GM19324 (cell line): ENCODE data around the gene L1CAM.

ENCODE experiments used
- ATAC-seq: cut with Tn5 transposase; IDR thresholded peaks from one replicate; pipeline ENCODE4 v1.9.1; 2021; ENCODE audit warnings: mild to moderate bottlenecking, moderate library complexity; ENCODE audit not compliant: unreplicated experiment, low FRiP score

Gene L1CAM

DNA sequence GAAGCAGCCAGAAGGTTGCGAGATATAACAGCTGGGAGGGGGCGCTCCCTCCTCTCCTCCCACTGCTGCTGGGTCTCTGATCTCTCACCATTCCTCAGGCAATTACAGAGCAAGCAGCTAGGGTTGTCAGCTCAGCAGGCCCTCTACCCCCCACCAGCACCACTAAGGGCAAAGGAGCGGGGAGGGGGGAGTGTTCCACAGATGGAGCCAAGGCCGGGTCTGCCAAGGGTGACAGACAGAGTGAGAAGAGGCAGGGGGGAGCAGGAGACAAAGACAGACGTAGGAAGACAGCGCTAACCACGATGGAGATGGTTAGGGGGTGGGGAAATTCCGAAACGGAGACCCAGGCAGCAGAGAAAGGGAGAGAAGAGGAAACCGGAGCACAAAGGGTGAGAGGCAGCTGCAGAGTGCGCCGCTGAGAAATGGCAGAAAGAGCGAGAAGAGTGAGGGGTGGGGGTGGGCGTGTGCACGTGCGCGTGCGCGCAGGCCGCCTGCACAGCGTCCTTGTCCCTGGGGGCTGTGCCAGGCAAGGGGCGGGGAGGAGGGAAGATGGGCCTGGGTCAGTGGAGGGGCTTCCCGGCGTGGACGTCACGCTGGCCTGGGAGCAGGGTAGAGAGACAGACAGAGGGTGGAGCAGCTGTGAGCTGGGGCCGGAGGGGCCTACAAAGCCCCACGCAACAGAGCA, 6.9 kb downstream of the L1CAM start:
- no peak for ATAC-seq

GRCh38 chrX:153878345-153878744, 7.6 kb downstream of the L1CAM start:
- ATAC-seq, result no peak

DNA sequence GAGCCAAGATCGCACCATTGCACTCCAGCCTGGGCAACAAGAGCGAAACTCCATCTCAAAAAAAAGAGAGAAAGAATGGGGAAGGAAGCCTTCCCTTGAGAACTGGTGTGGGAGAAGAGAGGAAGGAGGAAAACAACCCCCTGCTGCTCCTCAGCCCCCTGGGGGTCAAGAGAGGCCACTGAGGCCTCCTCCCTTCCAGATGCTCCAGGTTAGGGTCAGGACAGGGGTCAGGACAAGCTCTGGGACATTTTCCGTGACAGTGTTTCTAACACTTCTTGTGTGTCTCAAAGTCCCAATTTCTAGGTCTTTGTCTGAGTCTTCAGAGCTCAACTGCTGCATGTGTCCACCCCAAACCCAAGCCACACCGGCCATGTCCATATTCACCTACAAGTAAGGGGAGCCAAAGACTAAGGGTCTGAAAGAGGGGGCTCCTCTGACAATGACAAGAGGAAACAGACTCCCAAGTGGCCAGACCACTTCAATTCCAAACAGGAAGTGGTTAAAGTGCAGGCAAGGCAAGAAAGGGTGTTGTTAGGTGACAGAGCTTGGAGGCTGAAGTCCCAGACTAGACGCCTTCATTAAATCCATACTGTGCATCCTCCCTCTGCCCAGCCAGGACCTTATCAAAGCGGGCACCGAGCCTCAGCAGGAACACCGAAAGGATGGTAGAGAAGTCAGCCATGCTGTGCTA, 8.3 kb downstream of the L1CAM start:
- no peak for ATAC-seq

DNA sequence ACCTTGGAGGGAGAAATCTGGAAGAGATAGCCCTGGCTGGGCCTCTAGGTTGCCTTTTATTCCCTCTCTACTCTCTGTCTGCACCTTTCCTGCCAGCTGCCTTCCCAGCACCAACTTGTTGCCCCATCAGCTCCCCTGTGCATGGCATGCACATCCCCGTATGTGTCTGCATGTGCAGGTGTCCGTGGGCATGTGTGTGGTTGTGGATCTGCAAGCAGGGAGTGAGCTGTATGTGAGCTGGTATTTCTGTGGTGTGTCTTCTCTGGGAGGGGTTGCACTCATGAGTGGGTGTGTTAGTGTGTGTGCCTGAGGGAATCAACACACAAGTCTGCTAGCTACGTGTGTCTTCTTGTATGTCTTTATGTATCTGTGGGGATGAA, 9.9 kb downstream of the L1CAM start:
- no peak for ATAC-seq

DNA sequence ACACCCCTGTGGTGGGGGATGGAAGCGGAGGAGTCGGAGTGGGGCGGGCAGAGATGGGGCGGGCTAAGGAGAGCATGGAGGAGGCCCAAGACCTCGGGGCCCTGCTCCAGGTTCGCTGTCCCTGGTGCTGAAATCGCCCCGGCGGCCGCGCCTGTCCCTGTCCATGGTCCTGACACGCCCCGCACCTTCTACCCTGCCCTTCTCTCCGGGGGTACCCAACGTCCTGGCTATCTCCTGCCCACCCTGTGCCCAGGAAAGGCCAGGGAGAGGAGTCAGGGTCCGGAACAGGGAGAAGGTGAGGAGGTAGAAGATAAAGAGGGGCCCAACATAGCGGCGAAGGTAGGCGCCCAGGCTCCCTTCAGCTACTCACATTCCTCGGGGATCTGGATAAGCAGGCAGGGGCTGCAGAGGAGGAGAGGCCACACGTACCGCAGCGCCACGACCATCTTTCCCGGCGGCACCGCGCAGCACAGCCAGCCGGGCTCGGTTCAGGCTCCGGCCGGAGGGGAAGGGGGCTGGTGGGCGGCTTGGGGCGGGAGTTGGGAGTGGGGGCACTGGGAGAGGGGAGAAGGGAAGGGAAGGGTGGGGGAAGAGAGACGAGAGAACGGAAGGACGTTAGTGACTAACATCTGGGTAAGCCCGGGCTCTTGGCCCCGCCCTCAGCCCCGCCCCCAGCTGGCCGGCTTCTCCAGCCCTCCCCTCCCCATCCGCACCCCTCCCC, 10.4 kb downstream of the L1CAM start:
- no peak for ATAC-seq

GRCh38 chrX:153874366-153875125, 11.4 kb downstream of the L1CAM start:
- no peak for ATAC-seq

GRCh38 chrX:153874085-153874365, 11.9 kb downstream of the L1CAM start:
- no peak for ATAC-seq

- ATAC-seq, result no peak
These were observed 12.5 kb downstream of the L1CAM start for GRCh38 chrX:153873282-153874084.

DNA sequence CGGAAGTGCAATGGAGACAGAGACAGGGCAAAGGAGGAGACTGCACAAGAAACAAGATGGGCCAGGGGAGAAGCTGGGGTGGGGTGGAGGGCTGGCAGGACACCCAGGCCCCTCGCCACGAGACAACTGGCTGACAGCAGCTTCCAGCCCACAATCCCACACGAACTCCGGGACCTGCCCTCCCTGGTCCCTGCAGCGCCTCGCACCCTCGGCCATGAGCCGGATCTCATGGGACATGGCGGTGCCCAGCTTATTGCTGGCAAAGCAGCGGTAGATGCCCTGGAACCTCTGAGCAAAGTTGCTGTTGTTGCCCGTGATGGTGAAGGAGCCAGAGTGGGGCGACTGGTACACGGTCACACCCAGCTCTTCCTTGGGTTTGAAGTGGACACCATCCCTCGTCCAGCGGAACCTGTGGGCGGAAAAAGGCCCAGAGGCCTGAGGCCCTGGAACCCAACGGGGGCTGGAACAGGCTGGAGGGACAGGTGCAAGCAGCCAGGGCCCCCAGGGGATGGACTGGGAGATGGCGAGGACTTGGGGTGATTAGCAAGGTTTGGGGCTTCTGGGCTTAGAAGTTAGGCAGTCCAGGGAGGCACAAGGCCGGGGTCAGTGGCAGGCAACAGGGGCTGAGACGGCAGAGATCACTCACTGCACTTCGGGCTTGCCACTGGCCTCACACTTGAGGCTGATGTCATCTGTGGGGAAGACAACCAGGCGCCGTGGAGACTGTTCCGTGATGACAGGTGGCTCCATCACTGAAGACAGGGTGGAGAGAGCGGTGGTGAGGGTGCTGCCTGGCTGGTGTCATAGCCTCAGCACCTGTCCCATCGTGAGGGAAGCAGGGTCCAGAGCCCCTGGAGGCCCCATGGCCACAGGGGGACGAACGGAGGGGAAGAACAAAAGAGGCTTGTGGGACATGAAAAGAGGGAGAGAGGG, 13.8 kb downstream of the L1CAM start:
- no peak for ATAC-seq

DNA sequence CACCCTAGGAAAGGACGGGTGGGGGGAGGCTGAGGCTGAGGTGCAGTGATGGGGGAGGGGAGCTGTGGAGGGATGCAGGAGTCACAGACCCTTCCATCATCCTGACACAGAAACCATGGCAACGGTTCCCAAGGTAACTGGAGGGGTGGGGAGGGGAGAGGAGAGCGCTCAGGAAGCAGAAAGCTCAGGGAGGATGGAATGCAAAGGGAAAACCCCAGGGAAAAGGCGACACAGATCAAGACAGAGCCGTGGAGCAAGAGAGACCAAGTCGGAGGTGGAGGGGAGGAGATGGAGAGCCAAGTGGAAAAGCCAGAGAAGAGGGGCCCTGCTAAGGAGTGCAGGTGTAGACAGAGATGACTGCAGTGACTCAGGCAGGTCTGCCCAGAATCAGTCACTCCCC, 14.5 kb downstream of the L1CAM start:
- ATAC-seq, result no peak

- no peak for ATAC-seq
These were observed 15.1 kb downstream of the L1CAM start for GRCh38 chrX:153870791-153871360.

DNA sequence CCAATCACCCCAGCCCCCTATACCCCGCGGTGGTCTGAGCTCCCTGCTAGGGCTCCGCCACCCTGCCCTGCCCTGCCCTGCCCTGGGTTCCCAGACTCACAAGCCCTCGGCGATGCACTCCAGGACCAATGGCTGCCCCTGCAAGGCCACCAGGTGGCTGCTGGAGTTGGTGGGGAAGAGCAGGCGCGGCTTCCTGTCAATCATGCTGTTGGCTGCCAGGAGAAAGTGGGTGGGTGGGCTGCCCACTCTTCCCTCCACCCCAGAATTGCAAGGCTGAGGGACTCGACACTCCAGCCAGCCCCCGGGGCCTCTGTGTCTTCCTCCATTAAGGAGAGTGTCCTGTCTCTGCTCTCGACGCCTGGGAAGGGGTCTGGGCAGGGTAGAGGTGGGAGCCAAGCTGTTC, 15.7 kb downstream of the L1CAM start:
- ATAC-seq, result no peak

DNA sequence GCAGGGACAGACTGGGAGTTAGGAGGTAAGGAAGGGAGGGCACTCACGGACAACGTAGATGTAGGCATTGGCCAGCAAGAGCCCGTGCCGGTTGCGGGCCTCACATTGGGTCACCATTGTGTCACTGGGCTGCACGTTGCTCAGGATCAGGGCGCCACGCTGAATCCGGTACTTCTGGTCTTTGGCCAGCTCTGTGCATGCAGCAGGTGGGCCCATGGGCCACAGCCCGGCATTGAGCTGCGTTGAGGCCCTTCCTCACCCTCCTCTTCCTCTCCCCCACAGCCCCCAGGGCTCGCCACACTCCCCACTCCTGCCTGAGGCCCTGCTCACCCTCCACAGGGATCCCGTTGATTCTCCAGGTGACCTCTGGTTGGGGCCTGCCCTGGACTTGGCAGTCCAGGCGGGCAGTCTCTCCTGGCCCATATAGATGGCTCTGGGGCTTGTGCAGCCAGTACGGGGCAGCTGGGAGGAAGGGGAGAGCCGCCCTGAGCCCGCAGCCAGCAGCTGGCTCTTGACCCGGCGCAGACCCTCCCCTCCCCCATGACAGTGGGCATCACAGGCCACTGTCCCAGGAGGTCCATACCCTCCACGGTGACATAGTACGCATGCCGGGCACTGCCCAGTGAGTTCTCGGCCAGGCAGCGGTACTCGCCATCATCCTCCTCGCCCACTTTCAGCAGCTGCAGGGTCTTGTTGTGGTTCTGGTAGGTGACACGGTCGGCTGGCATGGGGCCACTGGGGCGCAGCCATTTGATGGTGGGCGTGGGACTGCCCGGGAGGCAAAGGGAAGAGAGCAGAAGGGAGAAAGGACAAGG, 16.3 kb downstream of the L1CAM start:
- ATAC-seq, result no peak

DNA sequence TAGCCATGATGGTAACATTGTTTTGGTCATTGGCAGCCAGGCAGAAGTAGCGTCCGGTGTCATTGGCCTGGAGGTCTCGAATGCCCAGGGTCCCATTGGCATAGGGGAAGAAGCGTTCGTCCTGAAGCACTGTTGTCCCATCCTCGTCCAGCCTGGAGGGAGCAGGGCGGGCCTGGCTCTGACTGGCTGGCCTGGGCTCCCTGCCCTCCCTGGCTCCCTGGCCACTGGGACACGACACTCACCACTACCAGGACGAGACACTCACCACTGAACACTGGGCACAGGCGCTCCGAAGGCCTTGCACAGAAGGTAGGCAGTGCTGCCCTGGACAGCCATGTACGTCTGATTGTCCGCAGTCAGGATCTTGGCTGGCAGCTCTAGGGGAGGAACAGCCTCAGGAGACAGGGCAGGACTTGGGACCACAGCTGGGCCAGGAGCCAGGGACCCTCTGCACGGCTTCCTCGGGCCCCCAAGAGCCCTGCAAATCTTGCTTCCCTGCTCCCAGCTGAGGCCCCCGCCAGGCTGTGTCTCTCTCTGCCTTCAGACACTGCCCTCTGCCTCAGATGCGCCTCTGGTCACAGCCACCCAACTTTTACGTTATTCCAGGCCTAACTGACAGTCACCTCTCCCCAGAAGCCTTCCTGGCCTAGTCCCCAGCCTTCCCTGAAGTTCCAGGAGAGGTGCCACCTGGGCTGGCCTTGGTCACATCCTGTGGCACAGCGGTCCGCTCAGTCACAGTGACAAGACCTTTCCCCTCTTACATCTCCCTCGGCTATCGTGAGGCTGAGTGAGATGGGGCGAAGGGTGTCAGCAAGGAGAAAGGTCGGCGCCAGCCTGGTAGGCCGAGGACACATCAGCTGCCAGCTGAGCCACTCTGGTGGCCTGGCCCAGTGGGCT, 17.1 kb downstream of the L1CAM start:
- no peak for ATAC-seq

GRCh38 chrX:153867671-153868070, 18.3 kb downstream of the L1CAM start:
- no peak for ATAC-seq

- no peak for ATAC-seq
These were observed 18.8 kb downstream of the L1CAM start for GRCh38 chrX:153867139-153867538.

DNA sequence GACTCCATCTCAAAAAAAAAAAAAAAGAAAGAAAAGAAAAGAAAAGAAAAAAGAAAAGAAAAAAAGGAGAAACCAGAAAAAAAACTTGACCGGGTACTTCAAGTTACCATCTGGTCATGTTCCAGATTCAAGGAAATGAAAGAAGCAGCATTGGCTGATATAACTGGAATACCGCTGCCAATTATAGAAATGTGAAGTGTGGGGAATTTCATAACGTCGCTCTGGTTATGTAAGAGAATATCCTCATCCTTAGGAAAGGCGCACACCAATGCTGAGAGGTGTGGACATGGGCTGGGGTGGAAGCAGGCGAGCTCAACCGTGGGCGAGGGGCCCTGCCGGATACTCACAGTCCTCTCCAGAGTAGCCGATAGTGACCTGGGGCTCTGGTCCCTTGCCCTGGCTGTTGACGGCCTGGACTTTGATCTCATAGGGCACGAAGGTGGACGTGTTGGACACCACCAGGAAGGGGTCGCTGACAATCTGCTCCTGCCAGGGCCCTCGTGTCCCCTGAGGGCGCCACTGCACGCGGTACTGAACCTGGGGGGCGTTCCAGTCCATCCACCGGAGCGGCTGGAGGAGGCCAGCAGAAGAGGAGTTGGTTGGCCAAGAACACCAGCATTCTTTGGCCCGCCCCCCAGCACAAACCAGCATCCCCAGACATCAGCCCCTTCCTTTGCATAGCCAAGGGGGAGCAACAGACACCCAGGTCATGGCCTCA, 19.5 kb downstream of the L1CAM start:
- no peak for ATAC-seq
